Kidney capillary endothelial cell (primary cell): ENCODE results near the gene C16orf46.

Experiments
- DNase-seq: peaks from one replicate; pipeline ENCODE4 v3.0.0-alpha.2; 2018; ENCODE audit warnings: low spot score

The C16orf46 gene

GRCh38 chr16:81076566-81077075, 417 bp downstream of the C16orf46 start:
- peak; percentile 72 for DNase-seq

- DNase-seq, result no peak
These were observed 3.3 kb downstream of the C16orf46 start for GRCh38 chr16:81073560-81074330.

GRCh38 chr16:81071805-81072204, 5.2 kb downstream of the C16orf46 start:
- DNase-seq, result no peak

- no peak for DNase-seq
These were observed 6.1 kb downstream of the C16orf46 start for GRCh38 chr16:81070979-81071378.

GRCh38 chr16:81069063-81069462, 8.0 kb downstream of the C16orf46 start:
- no peak for DNase-seq

GRCh38 chr16:81067166-81067565, 9.9 kb downstream of the C16orf46 start:
- DNase-seq, result no peak

- no peak for DNase-seq
These were observed 10.4 kb downstream of the C16orf46 start for GRCh38 chr16:81066681-81067080.

GRCh38 chr16:81061871-81062608, 15.0 kb downstream of the C16orf46 start:
- no peak for DNase-seq

GRCh38 chr16:81061307-81061640, 15.8 kb downstream of the C16orf46 start:
- DNase-seq, result no peak

- no peak for DNase-seq
These were observed 16.3 kb downstream of the C16orf46 start for GRCh38 chr16:81060576-81061306.

GRCh38 chr16:81053761-81054160, 23.3 kb downstream of the C16orf46 start:
- no peak for DNase-seq

GRCh38 chr16:81042821-81043220, 34.2 kb downstream of the C16orf46 start:
- no peak for DNase-seq

- no peak for DNase-seq
These were observed 35.3 kb downstream of the C16orf46 start for GRCh38 chr16:81041696-81042095.

GRCh38 chr16:81040842-81041241, 36.2 kb downstream of the C16orf46 start:
- no peak for DNase-seq

- DNase-seq, result no peak
These were observed 36.9 kb downstream of the C16orf46 start for GRCh38 chr16:81040131-81040530.

- DNase-seq, result peak; percentile 40
These were observed 40.2 kb downstream of the C16orf46 start for GRCh38 chr16:81036751-81037350.

GRCh38 chr16:81035975-81036750, 40.9 kb downstream of the C16orf46 start:
- DNase-seq, result peak; percentile 21

- peak; percentile 84 for DNase-seq
These were observed 41.6 kb downstream of the C16orf46 start, which contains the start of gene ATMIN for GRCh38 chr16:81035398-81035974. TSS of gene ATMIN (plus strand) at chr16:81035842. CDS start at chr16:81035871, 29 bp downstream.

- DNase-seq, result no peak
These were observed 47.0 kb downstream of the C16orf46 start for GRCh38 chr16:81029930-81030604.

- no peak for DNase-seq
These were observed 50.6 kb downstream of the C16orf46 start for GRCh38 chr16:81026429-81026828.
